Mesothelial cell of epicardium (in vitro differentiated cells): ENCODE data around the gene ROS1. TPM values are rescaled to one million over a fixed set of nuclear protein-coding genes. Genes with fewer than 3 reads are reported as not detected.

Experiments used
- DNase-seq, 2 experiments: peaks; one replicate each; pipeline ENCODE4 v3.0.0; 2021; ENCODE audit warnings: low spot score in 2 of 2; ENCODE audit not compliant: unreplicated experiment in 2 of 2
- H3K27ac Mint-ChIP-seq: 2 replicates; pipeline ENCODE4 v1.8.0; 2021; ENCODE audit warnings: mixed read lengths
- H3K27me3 Mint-ChIP-seq: 2 replicates; pipeline ENCODE4 v1.8.0; 2021; ENCODE audit warnings: low read depth, mixed read lengths
- H3K36me3 Mint-ChIP-seq: 2 replicates; pipeline ENCODE4 v1.8.0; 2021; ENCODE audit warnings: mixed read lengths
- H3K4me1 Mint-ChIP-seq: 2 replicates; pipeline ENCODE4 v1.8.0; 2021; ENCODE audit warnings: mixed read lengths
- H3K4me3 Mint-ChIP-seq: 2 replicates; pipeline ENCODE4 v1.8.0; 2021; ENCODE audit warnings: mild to moderate bottlenecking, moderate library complexity, mixed read lengths
- H3K9me3 Mint-ChIP-seq: 2 replicates; pipeline ENCODE4 v1.8.0; 2021; ENCODE audit warnings: mixed read lengths
- total RNA-seq: library from RNA; stranded (reverse); gene quantifications from 3 replicates; pipeline ENCODE4 v1.2.1, GENCODE V29; 2021
- TF ChIP-seq, protein P1 (sequence below): fragments of 200-600 bp; sonication (generic); IDR thresholded peaks from one replicate; pipeline ENCODE4 v1.5.0; 2021; ENCODE audit warnings: antibody characterized with exemption; ENCODE audit not compliant: unreplicated experiment

ROS1 gene
- total RNA-seq, 1 donor from 2014 or later = not detected

DNA sequence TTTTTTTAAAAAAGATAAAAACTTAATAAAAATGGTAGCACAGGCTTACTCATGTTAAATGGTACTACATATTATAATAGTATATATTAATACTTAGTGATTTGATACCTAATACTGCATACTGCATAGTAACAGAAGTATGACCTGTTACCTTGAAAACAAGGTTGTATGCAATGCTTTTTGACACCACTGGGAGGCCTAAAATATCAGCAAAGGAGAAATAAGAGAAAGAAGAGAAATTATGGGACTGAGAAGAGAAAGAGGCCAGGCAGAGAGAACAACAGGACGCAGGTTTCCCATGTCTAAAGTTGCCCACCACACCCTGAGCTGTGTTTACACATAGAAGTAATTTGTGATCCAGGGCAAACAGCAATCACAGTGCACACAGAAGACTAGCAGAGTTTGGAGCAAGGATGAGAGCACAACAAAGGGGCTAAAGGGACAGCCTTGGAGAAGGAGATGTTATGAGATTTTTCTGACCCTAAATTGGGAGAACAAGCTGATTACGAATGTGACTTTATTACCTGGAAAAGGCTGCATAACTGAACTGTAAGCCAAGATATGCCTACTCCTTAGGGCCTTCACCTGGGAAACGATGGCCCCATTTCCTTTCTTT, 73.2 kb downstream of the ROS1 start:
- TF ChIP-seq, protein P1, sequence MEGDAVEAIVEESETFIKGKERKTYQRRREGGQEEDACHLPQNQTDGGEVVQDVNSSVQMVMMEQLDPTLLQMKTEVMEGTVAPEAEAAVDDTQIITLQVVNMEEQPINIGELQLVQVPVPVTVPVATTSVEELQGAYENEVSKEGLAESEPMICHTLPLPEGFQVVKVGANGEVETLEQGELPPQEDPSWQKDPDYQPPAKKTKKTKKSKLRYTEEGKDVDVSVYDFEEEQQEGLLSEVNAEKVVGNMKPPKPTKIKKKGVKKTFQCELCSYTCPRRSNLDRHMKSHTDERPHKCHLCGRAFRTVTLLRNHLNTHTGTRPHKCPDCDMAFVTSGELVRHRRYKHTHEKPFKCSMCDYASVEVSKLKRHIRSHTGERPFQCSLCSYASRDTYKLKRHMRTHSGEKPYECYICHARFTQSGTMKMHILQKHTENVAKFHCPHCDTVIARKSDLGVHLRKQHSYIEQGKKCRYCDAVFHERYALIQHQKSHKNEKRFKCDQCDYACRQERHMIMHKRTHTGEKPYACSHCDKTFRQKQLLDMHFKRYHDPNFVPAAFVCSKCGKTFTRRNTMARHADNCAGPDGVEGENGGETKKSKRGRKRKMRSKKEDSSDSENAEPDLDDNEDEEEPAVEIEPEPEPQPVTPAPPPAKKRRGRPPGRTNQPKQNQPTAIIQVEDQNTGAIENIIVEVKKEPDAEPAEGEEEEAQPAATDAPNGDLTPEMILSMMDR = peak; percentile 78
- DNase-seq = no peak
- H3K27ac Mint-ChIP-seq = no peak overlapping the region
- no peaks in the 10 kb centered on the region for H3K9me3 Mint-ChIP-seq
- H3K36me3 Mint-ChIP-seq = no peaks in the 10 kb centered on the region
- H3K27me3 Mint-ChIP-seq = peaks cover 4% of the 10 kb centered on the region
- no peak overlapping the region for H3K4me3 Mint-ChIP-seq
- no peaks in the 10 kb centered on the region for H3K4me1 Mint-ChIP-seq

DNA sequence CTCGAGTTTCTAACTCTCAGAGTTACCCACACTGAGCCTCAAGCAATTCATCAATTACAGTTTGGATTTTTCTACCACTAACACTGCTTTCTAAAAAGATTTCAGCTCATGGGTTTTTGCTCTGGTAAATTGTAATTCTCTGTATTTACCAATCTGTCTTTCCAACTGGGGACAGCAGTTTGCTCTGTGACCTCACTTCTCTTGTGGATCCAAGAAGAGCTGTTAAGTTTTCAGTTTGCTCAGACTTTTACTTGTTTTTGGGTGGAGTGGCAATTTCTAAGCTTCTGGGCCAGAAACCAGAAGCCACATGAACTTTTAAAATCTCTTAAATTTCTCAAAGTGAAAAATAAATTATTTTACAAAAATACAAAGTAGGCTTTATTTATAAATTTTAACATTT, 74.2 kb downstream of the ROS1 start:
- H3K4me3 Mint-ChIP-seq = no peak overlapping the region
- H3K27ac Mint-ChIP-seq = no peak overlapping the region
- TF ChIP-seq, protein P1 = no peak
- DNase-seq = no peak
- no peaks in the 10 kb centered on the region for H3K36me3 Mint-ChIP-seq
- H3K9me3 Mint-ChIP-seq = no peaks in the 10 kb centered on the region
- peaks cover 4% of the 10 kb centered on the region for H3K27me3 Mint-ChIP-seq
- H3K4me1 Mint-ChIP-seq = no peaks in the 10 kb centered on the region

DNA sequence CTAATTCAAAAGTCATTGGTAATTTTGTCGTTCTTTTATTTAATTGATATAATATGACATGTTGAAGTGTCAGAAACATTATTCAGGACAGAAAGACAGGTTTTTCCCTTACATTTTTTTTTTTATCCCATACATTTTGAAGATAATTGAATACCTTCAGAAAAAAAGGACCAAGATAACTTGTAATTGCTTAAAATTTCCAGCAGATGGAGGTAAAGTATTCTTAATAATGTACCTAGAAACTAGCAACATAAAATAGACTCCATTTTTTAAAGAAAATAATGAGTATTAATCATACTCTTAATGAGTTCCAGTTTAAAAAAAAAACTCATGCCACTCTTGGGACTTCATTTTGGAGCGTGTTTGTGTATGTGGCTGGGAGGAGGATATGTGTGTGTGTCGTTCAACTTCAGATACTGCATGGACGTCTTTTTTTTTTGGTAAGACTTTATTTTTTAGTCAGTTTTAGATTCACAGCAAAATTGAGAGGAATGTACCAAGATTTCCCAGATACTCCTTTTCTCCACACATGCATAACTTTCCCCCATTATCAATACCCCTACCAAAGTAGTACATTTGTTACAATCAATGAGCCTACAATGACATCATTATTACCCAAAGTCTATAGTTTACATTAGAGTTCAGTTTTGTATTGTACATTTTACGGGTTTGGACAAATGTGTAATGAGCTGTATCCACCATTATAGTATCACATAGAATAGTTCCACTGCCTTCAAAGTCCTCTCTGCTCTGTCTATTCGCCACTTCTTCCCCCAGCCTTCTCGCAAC, 79.4 kb downstream of the ROS1 start:
- Mint-ChIP-seq H3K27me3 (peaks cover 23% of the 10 kb centered on the region), H3K4me1 (no peaks in the 10 kb centered on the region), H3K9me3 (no peaks in the 10 kb centered on the region), H3K27ac (no peak overlapping the region), H3K4me3 (no peak overlapping the region), H3K36me3 (no peaks in the 10 kb centered on the region)
- TF ChIP-seq, protein P1 = peak; percentile 80
- DNase-seq = no peak

DNA sequence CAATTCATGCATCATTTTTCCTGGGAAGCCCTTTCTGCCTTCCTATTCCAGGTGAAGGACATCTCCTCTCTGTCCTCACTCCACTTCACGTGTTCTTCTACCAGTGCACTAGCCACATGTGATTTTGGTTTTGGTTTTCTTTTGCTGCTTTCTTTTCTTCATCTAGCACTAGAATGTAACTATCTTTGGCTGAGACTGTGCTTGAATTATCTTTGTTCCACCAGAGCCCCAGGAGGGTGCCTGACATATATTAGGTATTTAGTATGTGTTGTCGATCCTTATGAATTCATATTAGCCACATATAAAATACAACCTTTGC, 80.5 kb downstream of the ROS1 start:
- no peaks in the 10 kb centered on the region for H3K9me3 Mint-ChIP-seq
- no peaks in the 10 kb centered on the region for H3K36me3 Mint-ChIP-seq
- no peaks in the 10 kb centered on the region for H3K4me1 Mint-ChIP-seq
- H3K27ac Mint-ChIP-seq = no peak overlapping the region
- no peak for DNase-seq
- H3K27me3 Mint-ChIP-seq = peaks cover 23% of the 10 kb centered on the region
- no peak overlapping the region for H3K4me3 Mint-ChIP-seq
- TF ChIP-seq, protein P1 = no peak

DNA sequence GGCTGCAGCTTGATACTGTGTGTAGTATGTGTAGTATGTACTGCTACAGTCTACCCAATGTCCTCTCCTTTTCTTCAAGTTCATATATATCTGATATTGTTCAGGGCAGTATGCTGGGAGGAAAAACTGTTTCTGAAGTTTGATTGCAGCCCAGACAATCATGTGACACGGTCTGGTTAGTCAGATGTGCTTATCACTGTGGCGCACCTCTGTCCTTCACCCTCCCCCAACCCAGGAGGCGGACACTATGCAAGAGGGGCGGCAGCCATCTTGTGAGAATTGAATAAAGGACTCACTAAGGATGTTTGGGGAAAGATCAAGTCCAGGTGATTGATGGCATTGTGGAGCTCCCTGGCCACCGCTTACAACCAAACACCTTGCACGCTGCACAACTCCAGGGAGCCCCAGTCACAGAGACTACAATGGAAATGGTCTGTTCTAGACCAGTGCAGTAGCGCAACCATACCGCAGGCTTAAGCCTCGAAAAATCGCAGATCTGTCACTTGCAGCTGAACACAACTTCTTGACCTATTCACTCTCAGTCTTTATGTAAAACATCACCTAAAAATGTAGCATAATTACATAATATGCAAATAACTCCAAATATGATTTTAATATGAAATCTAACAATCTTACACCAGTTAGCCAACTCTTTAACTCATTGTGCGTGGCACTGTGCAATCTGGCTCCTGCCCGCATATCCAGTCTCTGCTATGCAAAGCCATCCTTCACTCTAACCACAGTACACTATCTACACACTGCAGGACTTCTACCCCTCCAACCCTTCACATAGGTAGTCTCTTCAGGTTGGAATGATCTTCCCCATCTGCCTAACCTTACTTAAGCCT, 81.1 kb downstream of the ROS1 start:
- TF ChIP-seq, protein P1 = no peak
- H3K36me3 Mint-ChIP-seq = no peaks in the 10 kb centered on the region
- no peak overlapping the region for H3K27ac Mint-ChIP-seq
- H3K27me3 Mint-ChIP-seq = peaks cover 27% of the 10 kb centered on the region
- H3K4me1 Mint-ChIP-seq = no peaks in the 10 kb centered on the region
- no peak for DNase-seq
- no peaks in the 10 kb centered on the region for H3K9me3 Mint-ChIP-seq
- no peak overlapping the region for H3K4me3 Mint-ChIP-seq
